ENCODE results near the gene CPVL.

- TF ChIP-seq CTCF (conservative IDR thresholded peaks at IDR 0.05; ENCODE audit: low read depth, low read length) (no peak), POLR2A (IDR thresholded peaks at IDR 0.05; ENCODE audit: low read depth, low read length) (no peak), ELK1 (IDR thresholded peaks at IDR 0.05; ENCODE audit: borderline replicate concordance, low read depth, low read length) (no peak), MAFK (IDR thresholded peaks at IDR 0.05; ENCODE audit: low read depth, low read length) (no peak), CEBPB (IDR thresholded peaks at IDR 0.05; ENCODE audit: low read depth, low read length) (no peak), USF2 (IDR thresholded peaks at IDR 0.05; ENCODE audit: low read depth, low read length) (no peak), SMC3 (IDR thresholded peaks at IDR 0.05; ENCODE audit: low read depth, low read length) (no peak), BHLHE40 (IDR thresholded peaks at IDR 0.05; ENCODE audit: low read depth, low read length) (no peak), RAD21 (IDR thresholded peaks at IDR 0.05; ENCODE audit: low read length) (no peak), FOS (IDR thresholded peaks at IDR 0.05; ENCODE audit: low read depth, low read length) (no peak), RCOR1 (IDR thresholded peaks at IDR 0.05; ENCODE audit: insufficient replicate concordance, low read length) (no peak)
Observed at GRCh38 chr7:29112721-29113120, 33.6 kb downstream of the CPVL start.

All from IMR-90 (cell line).